BLaER1 (cell line): Measurements from ENCODE around the gene SRP68.

Source experiments
- H3K27ac ChIP-seq: shearing (Covaris generic); formaldehyde crosslinking; 2 replicates; pipeline ENCODE4 v1.8.1; 2022
- H3K27me3 ChIP-seq: shearing (Covaris generic); formaldehyde crosslinking; 2 replicates; pipeline ENCODE4 v1.8.1; 2022
- H3K36me3 ChIP-seq: shearing (Covaris generic); formaldehyde crosslinking; 2 replicates; pipeline ENCODE4 v1.8.1; 2022
- H3K4me1 ChIP-seq: shearing (Covaris generic); formaldehyde crosslinking; 2 replicates; pipeline ENCODE4 v1.8.1; 2022
- H3K4me2 ChIP-seq: shearing (Covaris generic); formaldehyde crosslinking; 2 replicates; pipeline ENCODE4 v1.8.1; 2022
- H3K4me3 ChIP-seq: shearing (Covaris generic); formaldehyde crosslinking; 2 replicates; pipeline ENCODE4 v1.8.1; 2022
- H3K9ac ChIP-seq: shearing (Covaris generic); formaldehyde crosslinking; 2 replicates; pipeline ENCODE4 v1.8.1; 2022
- H3K9me3 ChIP-seq: shearing (Covaris generic); formaldehyde crosslinking; 2 replicates; pipeline ENCODE4 v1.8.1; 2022
- H4K20me1 ChIP-seq: shearing (Covaris generic); formaldehyde crosslinking; 2 replicates; pipeline ENCODE4 v1.8.1; 2022
- Cebpa-rat ChIP-seq: shearing (Covaris generic); IDR thresholded peaks from 2 replicates; pipeline ENCODE4 v1.8.1; 2022

Gene SRP68

GRCh38 chr17:76019833-76020467, 52.4 kb downstream of the SRP68 start:
- no peaks in the 10 kb centered on the region for H4K20me1 ChIP-seq
- no peaks in the 10 kb centered on the region for H3K36me3 ChIP-seq
- H3K9me3 ChIP-seq = no peaks in the 10 kb centered on the region
- H3K4me3 ChIP-seq = no peak overlapping the region
- no peaks in the 10 kb centered on the region for H3K27me3 ChIP-seq
- H3K4me2 ChIP-seq = peak overlapping the region; percentile 42; the same call in 1 of the 2 replicates
- H3K9ac ChIP-seq = no peak overlapping the region
- no peak overlapping the region for H3K27ac ChIP-seq
- H3K4me1 ChIP-seq = peaks cover 49% of the 10 kb centered on the region
- TF ChIP-seq Cebpa-rat = no peak

GRCh38 chr17:76018801-76019200, 53.5 kb downstream of the SRP68 start:
- Histone ChIP-seq H3K4me2 (no peak overlapping the region), H3K4me1 (peaks cover 61% of the 10 kb centered on the region), H3K27me3 (no peaks in the 10 kb centered on the region), H3K27ac (no peak overlapping the region), H3K36me3 (no peaks in the 10 kb centered on the region), H3K9ac (no peak overlapping the region), H3K9me3 (no peaks in the 10 kb centered on the region), H4K20me1 (no peaks in the 10 kb centered on the region), H3K4me3 (no peak overlapping the region)
- no peak for TF ChIP-seq Cebpa-rat

GRCh38 chr17:76018340-76018680, 54.0 kb downstream of the SRP68 start:
- no peak for TF ChIP-seq Cebpa-rat
- H3K9ac ChIP-seq = no peak overlapping the region
- H3K4me2 ChIP-seq = no peak overlapping the region
- peaks cover 61% of the 10 kb centered on the region for H3K4me1 ChIP-seq
- H4K20me1 ChIP-seq = no peaks in the 10 kb centered on the region
- no peaks in the 10 kb centered on the region for H3K27me3 ChIP-seq
- H3K27ac ChIP-seq = no peak overlapping the region
- no peaks in the 10 kb centered on the region for H3K9me3 ChIP-seq
- H3K4me3 ChIP-seq = no peak overlapping the region
- H3K36me3 ChIP-seq = no peaks in the 10 kb centered on the region

- TF ChIP-seq Cebpa-rat = no peak
- Histone ChIP-seq H3K9ac (no peak overlapping the region), H3K36me3 (no peaks in the 10 kb centered on the region), H3K4me1 (peaks cover 61% of the 10 kb centered on the region), H3K9me3 (no peaks in the 10 kb centered on the region), H3K4me2 (no peak overlapping the region), H3K27ac (no peak overlapping the region), H3K27me3 (no peaks in the 10 kb centered on the region), H4K20me1 (no peaks in the 10 kb centered on the region), H3K4me3 (no peak overlapping the region)
These were observed 54.6 kb downstream of the SRP68 start for GRCh38 chr17:76017481-76018339.

- peaks cover 48% of the 10 kb centered on the region for H3K4me1 ChIP-seq
- H3K9me3 ChIP-seq = no peaks in the 10 kb centered on the region
- H3K4me3 ChIP-seq = no peak overlapping the region
- no peak overlapping the region for H3K27ac ChIP-seq
- no peaks in the 10 kb centered on the region for H3K27me3 ChIP-seq
- H4K20me1 ChIP-seq = no peaks in the 10 kb centered on the region
- no peak overlapping the region for H3K9ac ChIP-seq
- no peak for TF ChIP-seq Cebpa-rat
- H3K36me3 ChIP-seq = no peaks in the 10 kb centered on the region
- H3K4me2 ChIP-seq = no peak overlapping the region
These were observed 57.4 kb downstream of the SRP68 start for GRCh38 chr17:76014925-76015261.

GRCh38 chr17:76014100-76014924, 58.0 kb downstream of the SRP68 start:
- H3K9ac ChIP-seq = 0 out of 2 replicates have a peak overlapping the region, but pooled peaks have one; percentile 38
- no peaks in the 10 kb centered on the region for H3K36me3 ChIP-seq
- H3K4me3 ChIP-seq = no peak overlapping the region
- TF ChIP-seq Cebpa-rat = no peak
- 0 out of 2 replicates have a peak overlapping the region, but pooled peaks have one; percentile 35 for H3K27ac ChIP-seq
- H3K27me3 ChIP-seq = no peaks in the 10 kb centered on the region
- peaks cover 48% of the 10 kb centered on the region for H3K4me1 ChIP-seq
- H3K4me2 ChIP-seq = peak overlapping the region; percentile 51
- no peaks in the 10 kb centered on the region for H3K9me3 ChIP-seq
- H4K20me1 ChIP-seq = no peaks in the 10 kb centered on the region

GRCh38 chr17:76013377-76013932, 58.9 kb downstream of the SRP68 start:
- Histone ChIP-seq H3K9me3 (no peaks in the 10 kb centered on the region), H3K36me3 (no peaks in the 10 kb centered on the region), H3K4me1 (peaks cover 48% of the 10 kb centered on the region), H3K27me3 (no peaks in the 10 kb centered on the region), H4K20me1 (no peaks in the 10 kb centered on the region), H3K4me2 (no peak overlapping the region), H3K4me3 (no peak overlapping the region), H3K9ac (peak overlapping the region; percentile 38; the same call in 1 of the 2 replicates), H3K27ac (0 out of 2 replicates have a peak overlapping the region, but pooled peaks have one; percentile 35)
- no peak for TF ChIP-seq Cebpa-rat

GRCh38 chr17:76011951-76012350, 60.4 kb downstream of the SRP68 start:
- H3K27me3 ChIP-seq = no peaks in the 10 kb centered on the region
- H3K36me3 ChIP-seq = no peaks in the 10 kb centered on the region
- H3K4me2 ChIP-seq = no peak overlapping the region
- no peak overlapping the region for H3K9ac ChIP-seq
- H3K9me3 ChIP-seq = no peaks in the 10 kb centered on the region
- no peak for TF ChIP-seq Cebpa-rat
- no peak overlapping the region for H3K4me3 ChIP-seq
- H4K20me1 ChIP-seq = no peaks in the 10 kb centered on the region
- H3K4me1 ChIP-seq = peaks cover 50% of the 10 kb centered on the region
- no peak overlapping the region for H3K27ac ChIP-seq

- Histone ChIP-seq H3K9ac (peak overlapping the region; percentile 46; the same call in 1 of the 2 replicates), H3K4me2 (peak overlapping the region; percentile 46), H3K27ac (peak overlapping the region; percentile 66), H3K4me1 (peaks cover 58% of the 10 kb centered on the region), H3K36me3 (no peaks in the 10 kb centered on the region), H3K9me3 (no peaks in the 10 kb centered on the region), H3K27me3 (no peaks in the 10 kb centered on the region), H3K4me3 (no peak overlapping the region), H4K20me1 (no peaks in the 10 kb centered on the region)
- TF ChIP-seq Cebpa-rat = no peak
These were observed 62.2 kb downstream of the SRP68 start for GRCh38 chr17:76009969-76010661.
